CD4-positive, alpha-beta T cell treated with Interleukin-15 for 1 hour (primary cell): ENCODE results near the gene ISG20L2.
"Not testable (repeated sequence)": the region's sequence is repeated elsewhere in the genome, so short reads cannot be mapped to it uniquely, and the experiment has no call there.

Experiments used
- DNase-seq: peaks from one replicate; pipeline ENCODE4 v3.0.0-alpha.2; 2020

The ISG20L2 gene, protein sequence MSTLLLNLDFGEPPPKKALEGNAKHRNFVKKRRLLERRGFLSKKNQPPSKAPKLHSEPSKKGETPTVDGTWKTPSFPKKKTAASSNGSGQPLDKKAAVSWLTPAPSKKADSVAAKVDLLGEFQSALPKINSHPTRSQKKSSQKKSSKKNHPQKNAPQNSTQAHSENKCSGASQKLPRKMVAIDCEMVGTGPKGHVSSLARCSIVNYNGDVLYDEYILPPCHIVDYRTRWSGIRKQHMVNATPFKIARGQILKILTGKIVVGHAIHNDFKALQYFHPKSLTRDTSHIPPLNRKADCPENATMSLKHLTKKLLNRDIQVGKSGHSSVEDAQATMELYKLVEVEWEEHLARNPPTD

DNA sequence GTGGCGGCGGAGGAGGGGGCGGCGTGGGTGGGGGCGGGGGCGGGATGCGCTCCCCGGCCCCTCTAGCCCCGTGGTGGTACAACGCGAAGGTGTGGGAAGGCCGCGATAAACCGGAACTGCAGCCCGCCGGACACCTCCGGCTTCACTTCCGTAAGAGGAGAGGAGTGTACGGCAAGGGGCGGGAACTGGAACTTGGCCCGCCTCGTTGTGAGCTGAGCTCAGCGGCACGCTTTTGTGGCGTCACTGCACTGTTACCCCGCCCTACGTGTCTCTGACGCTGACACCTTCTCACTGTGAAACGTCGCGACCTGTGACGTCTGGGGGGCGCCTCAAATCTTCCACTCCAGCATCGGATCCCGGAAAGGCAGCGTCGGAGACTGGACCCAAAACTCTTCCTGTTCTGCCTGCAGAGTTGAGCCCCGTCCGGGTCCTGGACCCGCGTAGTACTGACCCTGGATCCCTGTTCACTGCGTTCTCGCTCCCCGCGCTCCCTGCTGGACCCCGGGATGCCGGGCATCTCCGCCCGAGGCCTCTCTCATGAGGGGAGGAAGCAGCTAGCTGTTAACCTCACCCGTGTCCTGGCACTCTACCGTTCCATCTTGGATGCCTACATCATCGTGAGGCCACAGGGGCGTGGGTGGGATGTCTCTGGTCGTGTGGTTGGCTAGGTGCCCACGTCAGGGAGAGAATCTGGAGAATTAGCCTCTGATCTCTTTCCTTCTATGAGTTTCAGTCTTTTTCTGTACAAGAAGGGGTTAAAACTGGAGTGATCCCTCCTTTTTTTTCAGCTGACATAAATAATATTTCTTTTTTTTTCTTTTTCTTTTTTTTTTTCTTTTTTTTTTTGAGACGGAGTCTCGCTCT lies at the start of gene ISG20L2:
Gene ISG20L2 (minus strand): TSS at position 168 of the 864 bp plus-strand sequence. CDS start 1,114 bp downstream, outside the sequence.
- peak; percentile 97 for DNase-seq

DNA sequence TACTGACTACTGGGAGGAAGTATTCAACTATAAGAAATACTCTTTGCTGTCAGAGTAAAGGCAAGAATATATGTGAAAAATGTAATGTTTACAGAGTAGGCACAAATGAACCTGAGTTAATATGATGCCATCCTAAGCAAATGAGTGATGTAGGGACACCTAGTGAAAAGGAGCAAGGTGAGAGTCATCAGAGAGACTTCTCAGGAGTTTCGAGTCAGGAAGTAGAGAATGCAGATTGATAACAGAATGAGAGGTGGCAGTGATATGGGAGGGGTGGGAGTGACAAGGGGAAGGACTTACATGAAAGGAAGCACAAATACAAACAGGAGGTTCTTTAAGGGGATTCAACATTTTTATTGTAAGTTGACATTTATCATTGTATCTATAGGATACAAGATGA lies 49.0 kb upstream of the ISG20L2 start:
- no peak for DNase-seq

DNA sequence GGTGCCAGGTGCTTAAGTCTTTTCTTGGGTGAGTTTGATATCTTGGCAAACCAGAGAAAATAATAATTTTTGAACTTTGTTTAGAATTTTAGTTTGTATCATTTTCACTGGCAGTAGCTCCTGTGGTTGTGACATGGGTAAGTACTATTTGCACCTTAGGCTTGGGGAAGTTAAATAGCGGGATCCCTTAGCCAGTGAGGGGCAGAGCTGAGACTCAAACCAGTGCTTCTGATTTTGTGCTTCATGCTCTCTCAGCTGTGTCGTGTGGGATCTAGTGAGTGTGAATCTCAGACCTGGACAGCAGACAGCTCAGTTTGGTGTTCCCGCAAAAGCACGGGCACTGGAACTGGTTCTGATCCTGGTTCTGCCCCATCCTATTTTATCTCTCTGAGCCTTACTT lies 48.4 kb upstream of the ISG20L2 start:
- no peak for DNase-seq

DNA sequence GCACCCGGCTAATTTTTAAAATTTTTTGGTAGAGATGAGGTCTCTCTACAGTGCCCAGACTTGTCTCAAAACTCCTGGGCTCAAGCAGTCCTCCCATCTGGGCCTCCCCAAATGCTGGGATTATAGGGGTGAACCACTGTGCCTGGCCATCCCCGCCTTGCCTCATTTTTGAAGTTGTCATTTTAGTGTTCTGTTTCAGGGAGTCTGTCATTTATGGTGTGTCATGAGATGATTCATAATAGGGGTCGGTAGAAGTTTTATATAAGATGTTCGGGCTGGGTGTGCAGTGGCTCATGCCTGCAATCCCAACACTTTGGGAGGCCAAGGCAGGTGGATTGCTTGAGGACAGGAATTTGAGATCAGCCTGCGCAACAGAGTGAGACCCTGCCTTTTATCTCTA lies 47.2 kb upstream of the ISG20L2 start:
- DNase-seq: no peak

DNA sequence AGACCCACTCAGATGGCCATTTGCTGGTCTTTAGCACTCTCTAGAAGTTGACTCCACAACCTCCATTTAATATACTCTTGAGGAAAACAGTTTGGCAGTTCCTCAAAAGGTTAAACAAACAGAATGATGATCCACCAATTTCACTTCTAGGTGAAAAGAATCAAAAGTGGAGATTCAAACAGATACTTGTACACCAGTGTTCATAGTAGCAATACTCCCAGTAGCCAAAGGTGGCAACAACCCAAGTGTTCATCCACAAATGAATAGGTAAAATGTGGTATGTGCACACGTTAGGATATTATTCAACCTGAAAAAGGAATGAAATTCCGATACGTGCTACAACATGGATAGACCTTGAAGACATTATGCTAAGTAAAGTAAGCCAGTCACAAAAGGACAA lies 45.0 kb upstream of the ISG20L2 start:
- no peak for DNase-seq

DNA sequence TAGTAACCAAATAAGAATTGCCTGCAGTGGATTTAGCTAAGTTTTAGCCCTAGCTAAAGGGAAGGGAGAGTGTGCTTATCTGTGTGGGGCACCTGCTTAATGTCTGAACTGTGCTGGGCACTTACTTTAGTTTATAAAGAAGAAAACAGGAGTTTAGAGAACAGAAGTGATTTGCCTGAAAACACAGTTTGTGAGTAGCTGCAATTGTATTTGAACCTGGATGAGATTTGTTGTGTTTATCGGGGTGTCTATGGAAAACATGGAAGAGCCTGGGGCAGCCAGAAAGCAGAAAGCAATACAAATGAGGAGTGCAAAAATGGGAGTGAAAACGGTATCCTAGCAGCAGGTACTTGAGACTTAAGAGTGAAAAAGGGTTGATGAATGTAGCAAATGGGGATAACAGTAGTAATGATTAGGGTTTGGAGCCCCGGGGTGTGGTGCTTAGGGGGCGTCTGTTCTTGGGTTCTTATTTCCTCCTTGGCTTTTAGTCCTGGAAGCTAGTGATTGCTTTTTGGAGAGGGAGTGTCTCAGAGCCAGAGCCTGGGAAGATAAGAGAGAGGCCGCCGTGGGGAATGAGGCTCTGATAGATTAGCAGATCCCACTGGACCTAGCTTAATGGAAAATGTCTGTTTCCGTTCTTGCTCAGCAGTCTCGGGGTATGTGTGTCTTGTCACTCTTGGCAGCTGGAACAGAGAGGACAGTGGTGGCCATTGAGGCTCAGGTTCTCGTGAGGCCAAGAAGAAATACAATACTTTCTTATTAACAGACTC lies 44.3 kb upstream of the ISG20L2 start:
- DNase-seq: no peak

DNA sequence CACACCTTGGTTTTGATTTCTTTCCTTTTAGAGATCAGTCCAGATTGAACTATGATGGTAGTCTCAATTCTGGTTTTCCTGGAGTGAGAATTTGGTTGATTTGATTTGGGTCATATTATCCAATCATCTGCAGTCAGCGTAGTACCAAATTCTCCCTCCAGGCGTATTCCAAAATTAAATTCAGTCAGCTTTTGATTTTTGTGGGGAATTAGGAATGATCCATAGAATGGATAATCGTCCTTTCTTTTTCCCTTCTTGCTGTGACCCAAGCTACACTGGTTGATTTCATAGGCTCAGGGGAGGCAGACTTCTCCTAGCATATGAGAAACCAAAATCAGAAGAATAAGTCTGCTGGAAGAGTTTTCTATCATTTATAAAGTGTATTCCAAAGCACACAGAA lies 43.7 kb upstream of the ISG20L2 start:
- DNase-seq: no peak

DNA sequence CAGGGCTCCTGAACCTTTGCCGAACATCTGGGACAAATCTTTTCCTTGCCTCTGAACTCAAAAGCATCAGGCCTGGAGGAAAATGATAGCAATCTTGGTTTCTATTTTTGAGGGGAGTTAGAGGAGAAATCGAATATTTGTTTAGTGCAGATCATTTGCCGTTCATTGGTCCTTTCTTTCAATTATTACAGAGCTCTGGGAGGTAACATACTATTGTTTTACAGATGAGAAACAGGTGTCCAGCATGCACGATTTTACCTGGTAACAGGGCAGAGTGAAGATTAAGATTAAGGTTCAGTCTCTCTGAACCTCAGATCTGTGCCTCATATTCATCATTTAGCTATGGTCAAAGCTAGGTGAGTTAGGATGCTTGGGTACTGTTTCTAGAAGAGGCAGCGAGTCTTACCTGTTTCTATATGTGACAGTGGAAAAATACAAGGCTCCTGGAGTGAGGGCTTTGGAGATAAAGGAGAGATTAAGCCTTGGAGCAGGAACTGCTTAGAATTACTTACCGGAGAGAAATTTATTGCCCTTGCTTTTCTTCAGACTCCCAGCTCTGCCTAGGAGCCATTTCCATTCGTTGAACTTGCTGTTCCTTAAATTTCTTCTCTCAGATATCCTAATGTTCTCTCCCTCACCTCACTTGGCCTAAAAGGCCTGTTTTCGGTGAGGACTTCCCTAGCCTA lies 40.2 kb upstream of the ISG20L2 start:
- no peak for DNase-seq

DNA sequence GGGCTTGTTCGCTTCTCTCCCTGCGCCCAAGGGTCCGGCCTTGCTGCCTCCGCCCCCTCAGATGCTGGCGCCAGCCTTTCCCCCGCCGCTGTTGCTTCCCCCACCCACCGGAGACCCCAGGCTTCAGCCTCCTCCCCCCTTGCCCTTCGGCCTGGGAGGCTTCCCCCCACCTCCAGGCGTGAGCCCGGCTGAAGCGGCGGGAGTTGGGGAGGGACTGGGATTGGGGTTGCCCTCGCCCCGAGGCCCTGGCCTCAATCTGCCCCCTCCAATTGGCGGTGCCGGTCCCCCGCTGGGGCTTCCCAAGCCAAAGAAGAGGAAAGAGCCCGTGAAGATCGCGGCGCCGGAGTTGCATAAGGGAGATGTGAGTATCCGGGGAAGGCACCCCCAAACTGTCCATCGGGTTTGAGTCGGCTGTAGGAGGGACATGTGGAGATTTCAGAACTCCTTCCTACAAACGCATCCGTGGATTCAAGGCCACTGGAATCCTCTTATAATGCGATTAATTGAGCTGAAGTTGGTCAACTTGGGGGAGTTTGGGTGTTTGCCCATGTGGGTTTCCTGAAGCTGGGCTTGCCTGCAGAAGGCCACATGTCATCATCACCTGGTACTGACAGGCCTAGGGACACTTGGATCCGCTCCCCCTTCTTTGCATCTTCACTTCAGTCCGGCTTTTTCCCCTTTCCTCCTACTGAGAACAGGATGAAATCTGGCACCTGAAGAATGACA lies 39.5 kb upstream of the ISG20L2 start:
- no peak for DNase-seq

DNA sequence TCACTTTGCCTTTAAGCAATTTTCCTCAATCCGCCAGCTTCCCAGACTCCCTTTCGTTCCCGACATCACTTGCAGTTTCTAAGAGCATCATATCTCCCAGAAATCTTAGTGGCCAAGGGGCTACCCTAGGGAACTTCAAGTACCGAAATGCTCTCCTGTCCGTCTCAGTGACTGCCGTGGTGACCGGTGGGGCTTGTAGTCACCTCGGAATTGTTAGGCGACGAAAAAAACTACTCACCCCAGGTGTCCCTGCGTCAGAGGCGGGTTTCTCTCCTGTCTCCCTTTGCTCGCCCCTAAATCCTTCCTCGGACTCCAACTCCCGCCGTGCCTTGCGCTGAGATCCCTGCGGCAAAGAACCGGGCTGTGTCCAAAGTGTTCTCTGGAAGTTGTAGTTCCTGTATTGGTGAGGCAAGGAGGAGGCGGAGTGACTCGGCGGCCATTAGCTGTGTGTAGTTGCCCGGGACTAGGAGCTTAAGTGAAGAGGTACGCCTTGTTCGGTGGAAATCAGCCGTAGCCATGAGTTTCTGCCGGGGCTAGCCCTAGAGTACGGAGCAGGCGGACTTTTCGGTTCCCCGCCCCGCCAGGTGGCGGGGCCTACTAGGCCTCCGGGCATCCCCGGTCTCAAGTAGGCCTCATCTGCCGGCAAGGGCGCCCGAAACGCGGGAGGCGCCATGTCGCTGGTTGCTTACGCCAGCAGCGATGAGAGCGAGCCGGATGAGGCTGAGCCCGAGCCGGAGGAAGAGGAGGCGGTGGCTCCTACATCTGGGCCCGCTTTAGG lies 38.7 kb upstream of the ISG20L2 start, which contains the start of gene PRCC:
Gene PRCC (plus strand): TSS at position 435 of the 778 bp plus-strand sequence. CDS start 237 bp downstream, at position 672.
- peak; percentile 99 for DNase-seq

DNA sequence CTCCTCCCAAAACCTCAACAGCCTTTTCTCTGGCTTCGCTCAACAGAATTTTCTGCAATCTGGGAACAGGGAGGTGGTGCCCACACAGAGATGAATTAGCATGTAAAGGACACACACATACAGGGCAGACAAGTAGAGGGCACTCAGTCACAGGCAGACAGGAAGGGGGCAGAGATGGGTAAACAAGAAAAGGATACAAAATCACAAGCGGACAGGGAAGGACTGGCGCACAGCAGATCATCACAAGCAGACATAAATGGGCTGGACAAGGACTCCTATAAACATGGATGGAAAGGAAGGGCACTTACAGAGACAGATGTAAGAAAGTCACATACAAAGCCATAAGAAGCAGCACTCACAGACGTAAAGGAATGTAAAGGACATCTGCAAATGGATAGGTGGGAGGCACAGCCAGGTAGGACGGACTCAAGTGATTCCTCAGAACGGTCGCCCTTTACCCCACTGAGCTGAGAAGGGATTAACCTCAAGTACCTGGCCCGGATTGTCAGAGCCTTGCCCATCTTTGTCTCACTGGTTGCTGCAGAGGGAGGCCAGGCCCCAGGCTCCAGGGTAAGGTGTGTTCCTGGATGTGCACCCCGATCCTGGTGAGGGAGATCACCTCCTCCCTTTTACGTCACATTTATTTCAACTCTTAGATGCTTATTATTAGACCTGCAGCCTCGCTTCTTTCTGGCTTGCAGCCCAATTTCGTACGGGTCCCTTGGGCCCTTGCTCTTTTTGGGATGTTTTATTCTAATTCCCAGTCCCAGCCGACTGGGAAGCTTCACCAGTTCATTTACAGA lies 37.9 kb upstream of the ISG20L2 start:
- no peak for DNase-seq

DNA sequence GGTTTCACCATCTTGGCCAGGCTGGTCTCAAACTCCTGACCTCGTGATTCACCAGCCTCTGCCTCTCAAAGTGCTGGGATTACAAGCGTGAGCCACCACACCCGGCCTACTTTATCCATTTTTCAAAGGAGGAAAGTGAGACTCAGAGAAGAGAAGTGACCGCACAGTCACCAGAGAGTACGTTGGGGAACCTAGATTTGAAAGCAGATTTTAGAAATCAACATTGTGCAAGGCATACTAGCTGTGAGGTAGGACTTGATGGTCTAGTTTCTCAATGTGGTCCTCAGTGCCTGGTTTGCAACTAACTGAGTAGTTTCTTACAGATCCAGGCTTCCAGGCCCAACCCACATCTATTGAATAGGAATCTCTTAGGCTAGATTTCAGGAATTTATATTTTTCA lies 37.1 kb upstream of the ISG20L2 start:
- DNase-seq: no peak

DNA sequence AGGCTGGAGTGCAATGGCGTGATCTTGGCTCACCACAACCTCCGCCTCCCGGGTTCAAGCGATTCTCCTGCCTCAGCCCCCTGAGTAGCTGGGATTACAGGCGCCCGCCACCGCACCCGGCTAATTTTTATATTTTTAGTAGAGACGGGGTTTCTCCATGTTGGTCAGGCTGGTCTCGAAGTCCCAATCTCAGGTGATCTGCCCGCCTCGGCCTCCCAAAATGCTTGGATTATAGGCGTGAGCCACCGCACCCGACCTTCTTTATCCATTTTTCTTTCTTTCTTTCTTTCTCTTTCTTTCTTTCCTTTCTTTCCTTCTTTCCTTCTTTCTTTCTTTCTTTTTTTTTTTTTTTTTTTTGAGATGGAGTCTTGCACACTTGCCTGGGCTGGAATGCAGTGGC lies 36.6 kb upstream of the ISG20L2 start:
- DNase-seq: not testable (repeated sequence)

DNA sequence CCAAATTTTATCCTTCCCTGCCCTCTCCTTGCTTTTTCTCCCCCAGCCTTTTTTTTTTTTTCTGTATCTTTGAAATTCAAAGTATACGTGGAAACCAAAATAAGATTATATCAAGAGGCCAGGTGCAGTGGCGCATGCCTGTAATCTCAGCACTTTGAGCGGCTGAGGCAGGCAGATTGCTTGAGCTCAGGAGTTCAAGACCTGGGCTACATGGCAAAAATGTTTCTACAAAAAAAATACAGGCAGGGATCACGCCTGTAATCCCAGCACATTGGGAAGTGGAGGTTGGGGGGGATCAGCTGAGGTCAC lies 32.2 kb upstream of the ISG20L2 start:
- no peak for DNase-seq

DNA sequence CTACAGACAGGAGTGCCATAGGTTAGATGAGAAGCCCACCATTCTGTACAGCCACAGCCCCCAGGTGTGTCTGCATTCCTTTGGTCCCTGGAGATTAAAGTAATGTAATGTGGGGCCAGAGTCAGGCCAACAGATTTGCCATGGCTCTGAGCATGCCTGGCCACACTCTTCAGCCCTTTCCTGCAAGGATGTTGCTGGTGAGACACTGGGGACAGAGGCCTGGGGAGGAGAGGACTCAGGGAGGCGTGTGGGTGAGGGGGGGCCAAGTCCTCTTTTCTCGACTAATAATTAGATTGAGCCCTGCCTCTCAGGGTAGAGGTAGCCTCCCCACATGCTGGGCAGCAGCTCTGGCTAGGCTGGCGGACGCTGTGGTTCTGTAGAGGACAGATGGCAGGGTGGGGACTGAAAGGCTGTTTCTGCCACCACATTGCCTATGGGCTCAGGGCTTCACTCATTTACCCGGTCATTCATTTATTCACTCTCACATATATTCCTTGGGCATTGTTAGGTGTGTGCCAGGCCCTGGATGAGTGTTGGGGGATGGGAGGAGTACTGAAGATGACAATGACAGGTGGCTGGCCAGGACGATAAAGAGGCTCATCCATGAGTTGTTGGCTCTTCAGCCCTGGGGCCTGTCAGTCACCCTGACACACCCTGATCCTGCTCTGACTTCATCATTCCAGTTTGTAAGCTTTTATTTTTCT lies 31.7 kb upstream of the ISG20L2 start:
- no peak for DNase-seq

DNA sequence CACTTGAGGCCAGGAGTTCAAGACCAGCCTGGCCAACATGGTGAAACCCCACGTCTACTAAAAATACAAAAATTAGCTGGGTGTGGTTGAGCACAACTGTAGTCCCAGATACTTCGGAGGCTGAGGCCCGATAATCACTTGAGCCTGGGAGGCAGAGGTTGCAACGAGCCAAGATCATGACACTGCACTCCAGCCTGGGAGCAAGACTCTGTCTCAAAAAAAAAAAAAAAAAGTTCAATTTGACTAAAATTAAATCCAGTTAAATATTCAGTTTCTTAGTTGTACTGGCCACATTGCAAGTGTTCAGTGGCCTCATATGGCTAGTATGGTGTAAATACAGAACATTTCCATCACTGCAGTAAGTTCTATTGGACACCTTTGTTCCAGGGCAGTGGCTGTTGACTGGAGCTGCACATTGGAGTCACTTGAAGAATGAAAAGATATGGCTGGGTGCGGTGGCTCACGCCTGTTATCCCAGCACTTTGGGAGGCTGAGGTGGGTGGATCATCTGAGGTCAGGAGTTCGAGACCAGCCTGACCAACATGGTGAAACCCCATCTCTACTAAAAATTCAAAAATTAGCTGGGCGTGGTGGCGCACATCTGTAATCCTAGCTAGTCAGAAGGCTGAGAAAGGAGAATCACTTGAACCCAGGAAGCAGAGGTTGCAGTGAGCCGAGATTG lies 29.1 kb upstream of the ISG20L2 start:
- DNase-seq: not testable (repeated sequence)

DNA sequence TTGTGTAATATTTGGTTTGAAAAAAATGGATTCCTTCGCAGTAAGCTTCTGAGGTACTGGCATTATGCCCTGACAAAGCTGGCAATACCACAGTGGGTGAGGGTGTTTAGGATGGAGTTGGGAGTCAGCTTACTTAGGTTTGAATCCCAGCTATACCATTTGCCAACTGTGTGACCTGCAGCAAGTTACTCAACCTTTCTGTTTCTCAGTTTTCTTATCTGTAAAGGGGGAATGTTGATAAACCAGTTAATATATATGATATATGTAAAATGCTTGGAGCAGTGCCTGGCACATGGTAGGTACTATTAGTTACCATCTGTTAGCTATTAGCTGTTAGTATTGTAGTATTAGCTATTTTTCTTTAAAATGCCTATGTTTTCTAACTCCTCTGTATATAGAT lies 27.8 kb upstream of the ISG20L2 start:
- no peak for DNase-seq

DNA sequence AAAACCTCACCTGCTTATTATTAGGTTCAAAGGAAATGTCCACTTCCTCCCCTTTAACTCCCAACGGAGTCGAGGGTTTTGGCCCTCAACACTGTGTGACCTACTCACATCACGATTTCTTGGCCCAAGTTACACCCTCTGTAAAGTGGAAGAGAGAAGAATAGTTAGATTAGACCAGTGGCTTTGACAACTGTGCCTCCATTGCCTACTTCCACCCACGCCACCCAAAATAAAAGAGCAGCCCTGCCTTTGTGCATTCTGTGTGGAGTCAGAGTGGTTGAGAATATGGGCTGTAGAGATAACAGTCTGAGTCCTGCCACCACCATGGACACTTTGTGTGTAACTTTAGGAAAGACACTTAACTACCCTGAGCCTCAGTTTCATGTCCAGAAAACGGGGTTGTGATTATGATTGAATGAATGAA lies 27.0 kb upstream of the ISG20L2 start:
- DNase-seq: no peak

DNA sequence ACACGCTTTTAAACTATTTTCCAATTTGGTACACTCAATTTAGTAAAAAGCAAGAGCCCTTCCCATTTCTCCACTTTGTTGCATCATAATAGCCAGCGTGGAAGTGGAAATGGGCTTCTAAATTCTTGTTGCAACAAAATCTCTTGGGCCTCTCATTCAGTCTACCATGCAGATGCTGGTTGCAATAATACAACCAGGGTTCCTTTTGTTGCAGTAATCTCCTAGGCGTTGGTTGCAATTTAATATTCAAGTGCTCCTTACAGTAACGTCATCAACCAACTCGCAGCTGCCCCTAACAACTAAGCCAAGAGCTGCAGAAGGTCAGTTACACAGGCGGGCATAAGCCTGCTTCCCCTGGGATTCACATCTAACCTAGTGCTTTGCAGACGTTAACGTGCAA lies 25.7 kb upstream of the ISG20L2 start:
- no peak for DNase-seq
